ENCODE measurements around the gene MAPK9.

DNA sequence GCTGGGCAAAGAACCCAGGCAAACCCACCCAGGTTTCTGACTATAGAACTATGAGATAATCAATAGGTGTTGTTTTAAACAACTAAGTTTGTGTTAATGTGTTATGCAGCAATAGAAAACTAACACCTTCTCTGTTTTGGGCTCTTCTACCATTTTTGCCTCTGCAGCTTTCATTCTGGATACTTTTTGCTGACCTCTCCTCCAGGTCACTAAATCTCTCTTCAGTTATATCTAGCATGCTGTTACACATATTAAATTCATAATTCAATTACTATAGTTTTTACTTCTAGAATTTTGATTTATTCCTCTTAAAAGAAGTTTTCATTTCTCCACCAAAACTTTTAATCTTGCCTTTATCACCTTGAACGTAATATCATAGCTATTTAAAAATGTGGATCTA, 17.2 kb downstream of the MAPK9 start:
- TF ChIP-seq, protein P1, sequence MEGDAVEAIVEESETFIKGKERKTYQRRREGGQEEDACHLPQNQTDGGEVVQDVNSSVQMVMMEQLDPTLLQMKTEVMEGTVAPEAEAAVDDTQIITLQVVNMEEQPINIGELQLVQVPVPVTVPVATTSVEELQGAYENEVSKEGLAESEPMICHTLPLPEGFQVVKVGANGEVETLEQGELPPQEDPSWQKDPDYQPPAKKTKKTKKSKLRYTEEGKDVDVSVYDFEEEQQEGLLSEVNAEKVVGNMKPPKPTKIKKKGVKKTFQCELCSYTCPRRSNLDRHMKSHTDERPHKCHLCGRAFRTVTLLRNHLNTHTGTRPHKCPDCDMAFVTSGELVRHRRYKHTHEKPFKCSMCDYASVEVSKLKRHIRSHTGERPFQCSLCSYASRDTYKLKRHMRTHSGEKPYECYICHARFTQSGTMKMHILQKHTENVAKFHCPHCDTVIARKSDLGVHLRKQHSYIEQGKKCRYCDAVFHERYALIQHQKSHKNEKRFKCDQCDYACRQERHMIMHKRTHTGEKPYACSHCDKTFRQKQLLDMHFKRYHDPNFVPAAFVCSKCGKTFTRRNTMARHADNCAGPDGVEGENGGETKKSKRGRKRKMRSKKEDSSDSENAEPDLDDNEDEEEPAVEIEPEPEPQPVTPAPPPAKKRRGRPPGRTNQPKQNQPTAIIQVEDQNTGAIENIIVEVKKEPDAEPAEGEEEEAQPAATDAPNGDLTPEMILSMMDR (IDR thresholded peaks at IDR 0.05) = no peak
- TF ChIP-seq POLR2A (IDR thresholded peaks at IDR 0.05) (no peak), POLR2AphosphoS5 (IDR thresholded peaks at IDR 0.05) (no peak), EP300 (IDR thresholded peaks at IDR 0.05) (no peak)
